ENCODE data around the gene MOB1A. TPM values are rescaled to one million over a fixed set of nuclear protein-coding genes. Genes with fewer than 3 reads are reported as not detected.
"Not testable (repeated sequence)": the region's sequence is repeated elsewhere in the genome, so short reads cannot be mapped to it uniquely, and the experiment has no call there.

Gene MOB1A
- total and polyA plus RNA-seq, 2 experiments from 2014 or later: 36.2 to 111 TPM

DNA sequence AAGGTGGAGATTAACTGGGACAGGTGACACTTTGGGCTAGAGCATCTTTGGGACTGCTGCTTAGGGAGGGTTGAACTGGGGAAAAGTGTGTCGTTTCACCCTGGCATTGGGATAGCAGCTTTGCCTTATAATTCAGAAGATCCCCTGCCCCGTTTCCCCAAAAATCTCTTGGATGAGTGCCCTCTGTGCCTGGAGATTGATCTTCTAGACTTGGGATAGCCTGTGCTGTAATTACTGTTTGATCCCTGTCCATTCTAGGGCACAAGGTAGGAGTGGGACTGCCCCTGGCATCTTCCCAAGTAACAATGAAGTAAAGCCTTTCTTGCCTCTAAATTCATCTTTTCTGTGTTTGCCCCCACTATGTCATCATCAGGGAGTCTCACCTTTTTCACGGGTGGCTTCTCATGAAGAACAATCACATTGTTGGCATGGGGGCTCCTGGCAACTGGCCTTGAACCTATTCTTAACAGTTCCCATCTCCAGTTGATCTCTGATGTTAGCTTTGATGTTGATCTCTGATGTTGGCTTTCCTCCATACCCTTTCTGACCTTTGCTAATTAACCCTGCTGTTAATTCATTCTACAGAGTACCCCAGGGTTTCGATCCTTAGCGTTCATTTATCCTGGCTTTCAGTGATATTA is 41.3 kb upstream of the MOB1A start:
- peaks cover 18% of the 10 kb centered on the region for H3K9me2 ChIP-seq (ENCODE audit: insufficient read depth)
- no peak overlapping the region for H3K4me2 ChIP-seq
- no peaks in the 10 kb centered on the region; the same call in 2 of the 3 replicates for H3K9me3 Mint-ChIP-seq
- peaks cover 64% of the 10 kb centered on the region for H3K36me3 Mint-ChIP-seq (ENCODE audit: low read depth)
- no peak for DNase-seq (ENCODE audit: low spot score)
- H3K27ac Mint-ChIP-seq: no peak overlapping the region
- peaks cover 30% of the 10 kb centered on the region for H3K27me3 Mint-ChIP-seq (ENCODE audit: insufficient read depth, low read depth, poor library complexity)
- H3K4me3 ChIP-seq: no peak overlapping the region
- H4K20me1 ChIP-seq (replicated peaks; ENCODE audit: insufficient read depth): peaks cover 39% of the 10 kb centered on the region
- H3K4me1 Mint-ChIP-seq: peaks cover 9% of the 10 kb centered on the region; the same call in 1 of the 3 replicates
- TF ChIP-seq, protein P1, sequence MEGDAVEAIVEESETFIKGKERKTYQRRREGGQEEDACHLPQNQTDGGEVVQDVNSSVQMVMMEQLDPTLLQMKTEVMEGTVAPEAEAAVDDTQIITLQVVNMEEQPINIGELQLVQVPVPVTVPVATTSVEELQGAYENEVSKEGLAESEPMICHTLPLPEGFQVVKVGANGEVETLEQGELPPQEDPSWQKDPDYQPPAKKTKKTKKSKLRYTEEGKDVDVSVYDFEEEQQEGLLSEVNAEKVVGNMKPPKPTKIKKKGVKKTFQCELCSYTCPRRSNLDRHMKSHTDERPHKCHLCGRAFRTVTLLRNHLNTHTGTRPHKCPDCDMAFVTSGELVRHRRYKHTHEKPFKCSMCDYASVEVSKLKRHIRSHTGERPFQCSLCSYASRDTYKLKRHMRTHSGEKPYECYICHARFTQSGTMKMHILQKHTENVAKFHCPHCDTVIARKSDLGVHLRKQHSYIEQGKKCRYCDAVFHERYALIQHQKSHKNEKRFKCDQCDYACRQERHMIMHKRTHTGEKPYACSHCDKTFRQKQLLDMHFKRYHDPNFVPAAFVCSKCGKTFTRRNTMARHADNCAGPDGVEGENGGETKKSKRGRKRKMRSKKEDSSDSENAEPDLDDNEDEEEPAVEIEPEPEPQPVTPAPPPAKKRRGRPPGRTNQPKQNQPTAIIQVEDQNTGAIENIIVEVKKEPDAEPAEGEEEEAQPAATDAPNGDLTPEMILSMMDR (conservative IDR thresholded peaks at IDR 0.05; ENCODE audit: low read depth in 2 of 2): no peak
- TF ChIP-seq, protein P2, sequence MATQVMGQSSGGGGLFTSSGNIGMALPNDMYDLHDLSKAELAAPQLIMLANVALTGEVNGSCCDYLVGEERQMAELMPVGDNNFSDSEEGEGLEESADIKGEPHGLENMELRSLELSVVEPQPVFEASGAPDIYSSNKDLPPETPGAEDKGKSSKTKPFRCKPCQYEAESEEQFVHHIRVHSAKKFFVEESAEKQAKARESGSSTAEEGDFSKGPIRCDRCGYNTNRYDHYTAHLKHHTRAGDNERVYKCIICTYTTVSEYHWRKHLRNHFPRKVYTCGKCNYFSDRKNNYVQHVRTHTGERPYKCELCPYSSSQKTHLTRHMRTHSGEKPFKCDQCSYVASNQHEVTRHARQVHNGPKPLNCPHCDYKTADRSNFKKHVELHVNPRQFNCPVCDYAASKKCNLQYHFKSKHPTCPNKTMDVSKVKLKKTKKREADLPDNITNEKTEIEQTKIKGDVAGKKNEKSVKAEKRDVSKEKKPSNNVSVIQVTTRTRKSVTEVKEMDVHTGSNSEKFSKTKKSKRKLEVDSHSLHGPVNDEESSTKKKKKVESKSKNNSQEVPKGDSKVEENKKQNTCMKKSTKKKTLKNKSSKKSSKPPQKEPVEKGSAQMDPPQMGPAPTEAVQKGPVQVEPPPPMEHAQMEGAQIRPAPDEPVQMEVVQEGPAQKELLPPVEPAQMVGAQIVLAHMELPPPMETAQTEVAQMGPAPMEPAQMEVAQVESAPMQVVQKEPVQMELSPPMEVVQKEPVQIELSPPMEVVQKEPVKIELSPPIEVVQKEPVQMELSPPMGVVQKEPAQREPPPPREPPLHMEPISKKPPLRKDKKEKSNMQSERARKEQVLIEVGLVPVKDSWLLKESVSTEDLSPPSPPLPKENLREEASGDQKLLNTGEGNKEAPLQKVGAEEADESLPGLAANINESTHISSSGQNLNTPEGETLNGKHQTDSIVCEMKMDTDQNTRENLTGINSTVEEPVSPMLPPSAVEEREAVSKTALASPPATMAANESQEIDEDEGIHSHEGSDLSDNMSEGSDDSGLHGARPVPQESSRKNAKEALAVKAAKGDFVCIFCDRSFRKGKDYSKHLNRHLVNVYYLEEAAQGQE (IDR thresholded peaks at IDR 0.05; ENCODE audit: unreplicated experiment): no peak
- TF ChIP-seq NANOG (IDR thresholded peaks at IDR 0.05; ENCODE audit: borderline replicate concordance): no peak
- no peaks in the 10 kb centered on the region for H3K4me1 ChIP-seq (ENCODE audit: insufficient read depth)
- peaks cover 9% of the 10 kb centered on the region; the same call in 1 of the 2 replicates for H3K79me2 ChIP-seq (replicated peaks; ENCODE audit: insufficient read depth)
- H3K27me3 ChIP-seq (ENCODE audit: insufficient read depth): no peaks in the 10 kb centered on the region
- ATAC-seq: no peak
- no peak overlapping the region; the same call in 2 of the 3 replicates for H3K4me3 Mint-ChIP-seq
- 0 out of 2 replicates have a peak overlapping the region, but pooled peaks have one; percentile 69 for H3K27ac ChIP-seq (ENCODE audit: low read depth)
- H3F3A ChIP-seq (replicated peaks; ENCODE audit: low read depth): peaks cover 39% of the 10 kb centered on the region
- no peak overlapping the region for H2AFZ ChIP-seq
- H3K36me3 ChIP-seq (ENCODE audit: insufficient read depth): peaks cover 30% of the 10 kb centered on the region

DNA sequence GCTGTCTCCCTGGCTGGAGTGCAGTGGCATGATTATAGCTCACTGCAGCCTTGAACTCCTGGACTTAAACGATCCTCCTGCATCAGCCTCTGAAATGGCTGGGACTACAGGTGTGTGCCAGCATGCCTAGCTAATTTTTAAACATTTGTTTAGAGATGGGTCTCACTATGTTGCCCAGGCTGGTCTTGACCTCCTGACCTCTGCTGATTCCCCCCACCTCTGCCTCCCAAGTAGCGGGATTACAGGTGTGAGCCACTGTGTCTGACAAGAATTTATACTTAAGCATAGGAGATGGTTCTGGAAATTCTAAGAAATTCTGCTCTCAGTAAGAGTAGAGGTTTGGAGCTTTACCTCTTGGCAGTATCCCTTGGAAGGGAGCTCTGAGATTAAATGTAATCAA is 38.0 kb upstream of the MOB1A start:
- Histone ChIP-seq H3K4me3 (no peak overlapping the region), H3K27me3 (ENCODE audit: insufficient read depth) (no peaks in the 10 kb centered on the region), H3K9me2 (ENCODE audit: insufficient read depth) (peaks cover 5% of the 10 kb centered on the region; the same call in 1 of the 2 replicates), H3K27ac (ENCODE audit: low read depth) (0 out of 2 replicates have a peak overlapping the region, but pooled peaks have one; percentile 8), H2AFZ (no peak overlapping the region), H3K79me2 (replicated peaks; ENCODE audit: insufficient read depth) (peaks cover 21% of the 10 kb centered on the region), H3K4me1 (ENCODE audit: insufficient read depth) (no peaks in the 10 kb centered on the region), H4K20me1 (replicated peaks; ENCODE audit: insufficient read depth) (peaks cover 52% of the 10 kb centered on the region), H3K4me2 (no peak overlapping the region), H3K36me3 (ENCODE audit: insufficient read depth) (peaks cover 62% of the 10 kb centered on the region), H3F3A (replicated peaks; ENCODE audit: low read depth) (peaks cover 32% of the 10 kb centered on the region)
- TF ChIP-seq, protein P1 (conservative IDR thresholded peaks at IDR 0.05; ENCODE audit: low read depth in 2 of 2): no peak
- no peaks in the 10 kb centered on the region for H3K9me3 Mint-ChIP-seq
- no peak for ATAC-seq
- H3K36me3 Mint-ChIP-seq (ENCODE audit: low read depth): peaks cover 97% of the 10 kb centered on the region
- H3K4me1 Mint-ChIP-seq: 0 out of 3 replicates have a peak, but pooled peaks cover 7% of the 10 kb centered on the region
- peaks cover 8% of the 10 kb centered on the region for H3K27me3 Mint-ChIP-seq (ENCODE audit: insufficient read depth, low read depth, poor library complexity)
- no peak overlapping the region for H3K4me3 Mint-ChIP-seq
- H3K27ac Mint-ChIP-seq: no peak overlapping the region
- no peak for DNase-seq (ENCODE audit: low spot score)

DNA sequence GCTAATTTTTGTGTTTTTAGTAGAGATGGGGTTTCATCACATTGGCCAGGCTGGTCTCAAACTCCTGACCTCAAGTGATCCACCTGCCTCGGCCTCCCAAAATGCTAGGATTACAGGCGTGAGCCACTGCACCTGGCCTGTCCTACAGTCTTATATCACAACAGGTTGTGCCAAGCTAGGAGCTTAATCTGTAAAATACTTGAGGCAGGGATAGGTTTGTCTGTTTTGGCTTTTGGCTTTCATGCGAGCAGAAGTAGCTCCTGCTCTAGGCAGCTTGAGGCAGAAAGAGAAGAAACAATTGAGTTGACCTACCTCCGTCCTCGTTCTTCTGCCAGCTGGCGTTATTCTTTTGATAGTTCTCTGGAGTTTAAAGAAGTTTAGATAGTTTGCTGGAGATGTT is 37.1 kb upstream of the MOB1A start:
- H3F3A ChIP-seq (replicated peaks; ENCODE audit: low read depth): peaks cover 37% of the 10 kb centered on the region
- DNase-seq (ENCODE audit: low spot score); H3K9me3 Mint-ChIP-seq; H3K4me3 ChIP-seq; H3K27me3 Mint-ChIP-seq (ENCODE audit: insufficient read depth, low read depth, poor library complexity); ATAC-seq; H3K27me3 ChIP-seq (ENCODE audit: insufficient read depth); H3K4me3 Mint-ChIP-seq; H3K4me2 ChIP-seq; H3K9me2 ChIP-seq (ENCODE audit: insufficient read depth); H3K27ac ChIP-seq (ENCODE audit: low read depth); H3K27ac Mint-ChIP-seq; H3K4me1 Mint-ChIP-seq; H2AFZ ChIP-seq; H3K4me1 ChIP-seq (ENCODE audit: insufficient read depth): not testable (repeated sequence)
- H3K79me2 ChIP-seq (replicated peaks; ENCODE audit: insufficient read depth): peaks cover 30% of the 10 kb centered on the region
- H4K20me1 ChIP-seq (replicated peaks; ENCODE audit: insufficient read depth): peaks cover 46% of the 10 kb centered on the region
- H3K36me3 Mint-ChIP-seq (ENCODE audit: low read depth): peaks cover 97% of the 10 kb centered on the region
- H3K36me3 ChIP-seq (ENCODE audit: insufficient read depth): peaks cover 70% of the 10 kb centered on the region

Measured in GM23338 (cell line).